HG02970 (cell line): ENCODE results near the gene WAC.
"Not testable (repeated sequence)": the region's sequence is repeated elsewhere in the genome, so short reads cannot be mapped to it uniquely, and the experiment has no call there.

ENCODE experiments used
- ATAC-seq: cut with Tn5 transposase; IDR thresholded peaks from one replicate; pipeline ENCODE4 v1.9.1; 2021; ENCODE audit warnings: mild to moderate bottlenecking, moderate library complexity, moderate number of reproducible peaks; ENCODE audit not compliant: unreplicated experiment, low FRiP score

The WAC gene

GRCh38 chr10:28560617-28561016 lies 27.7 kb downstream of the WAC start:
- no peak for ATAC-seq

- ATAC-seq: no peak
Measured at GRCh38 chr10:28561531-28561930, 28.6 kb downstream of the WAC start.

GRCh38 chr10:28564905-28565304 lies 32.0 kb downstream of the WAC start:
- ATAC-seq: no peak

GRCh38 chr10:28566458-28567015 lies 33.6 kb downstream of the WAC start:
- ATAC-seq: no peak

- no peak for ATAC-seq
Measured at GRCh38 chr10:28569506-28570159, 36.7 kb downstream of the WAC start.

GRCh38 chr10:28570598-28570997 lies 37.7 kb downstream of the WAC start:
- no peak for ATAC-seq

- ATAC-seq: no peak
Measured at GRCh38 chr10:28571265-28571664, 38.3 kb downstream of the WAC start.

- ATAC-seq: not testable (repeated sequence)
Measured at GRCh38 chr10:28574214-28574613, 41.3 kb downstream of the WAC start.

- no peak for ATAC-seq
Measured at GRCh38 chr10:28575852-28576251, 42.9 kb downstream of the WAC start.

- ATAC-seq: no peak
Measured at GRCh38 chr10:28577506-28577905, 44.6 kb downstream of the WAC start.

- ATAC-seq: no peak
Measured at GRCh38 chr10:28578454-28578853, 45.5 kb downstream of the WAC start.

- ATAC-seq: no peak
Measured at GRCh38 chr10:28580825-28581224, 47.9 kb downstream of the WAC start.

GRCh38 chr10:28581916-28582315 lies 49.0 kb downstream of the WAC start:
- no peak for ATAC-seq

- no peak for ATAC-seq
Measured at GRCh38 chr10:28585076-28585475, 52.2 kb downstream of the WAC start.

GRCh38 chr10:28586176-28586575 lies 53.3 kb downstream of the WAC start:
- no peak for ATAC-seq

GRCh38 chr10:28587270-28587969 lies 54.5 kb downstream of the WAC start:
- ATAC-seq: no peak

- no peak for ATAC-seq
Measured at GRCh38 chr10:28587970-28588290, 55.0 kb downstream of the WAC start.

- ATAC-seq: no peak
Measured at GRCh38 chr10:28592953-28593352, 60.0 kb downstream of the WAC start.

- ATAC-seq: no peak
Measured at GRCh38 chr10:28593811-28594210, 60.9 kb downstream of the WAC start.

GRCh38 chr10:28594406-28594805 lies 61.5 kb downstream of the WAC start:
- no peak for ATAC-seq

- ATAC-seq: no peak
Measured at GRCh38 chr10:28595613-28596012, 62.7 kb downstream of the WAC start.

GRCh38 chr10:28600056-28600455 lies 67.1 kb downstream of the WAC start:
- no peak for ATAC-seq
